BLaER1 (cell line): ENCODE measurements around the gene MPDZ.

ENCODE experiments used
- H3K27ac ChIP-seq: shearing (Covaris generic); formaldehyde crosslinking; 2 replicates; pipeline ENCODE4 v1.8.1; 2022
- H3K27me3 ChIP-seq: shearing (Covaris generic); formaldehyde crosslinking; 2 replicates; pipeline ENCODE4 v1.8.1; 2022
- H3K36me3 ChIP-seq: shearing (Covaris generic); formaldehyde crosslinking; 2 replicates; pipeline ENCODE4 v1.8.1; 2022
- H3K4me1 ChIP-seq: shearing (Covaris generic); formaldehyde crosslinking; 2 replicates; pipeline ENCODE4 v1.8.1; 2022
- H3K4me2 ChIP-seq: shearing (Covaris generic); formaldehyde crosslinking; 2 replicates; pipeline ENCODE4 v1.8.1; 2022
- H3K4me3 ChIP-seq: shearing (Covaris generic); formaldehyde crosslinking; 2 replicates; pipeline ENCODE4 v1.8.1; 2022
- H3K9ac ChIP-seq: shearing (Covaris generic); formaldehyde crosslinking; 2 replicates; pipeline ENCODE4 v1.8.1; 2022
- H3K9me3 ChIP-seq: shearing (Covaris generic); formaldehyde crosslinking; 2 replicates; pipeline ENCODE4 v1.8.1; 2022
- H4K20me1 ChIP-seq: shearing (Covaris generic); formaldehyde crosslinking; 2 replicates; pipeline ENCODE4 v1.8.1; 2022
- Cebpa-rat ChIP-seq: shearing (Covaris generic); IDR thresholded peaks from 2 replicates; pipeline ENCODE4 v1.8.1; 2022

Gene MPDZ

DNA sequence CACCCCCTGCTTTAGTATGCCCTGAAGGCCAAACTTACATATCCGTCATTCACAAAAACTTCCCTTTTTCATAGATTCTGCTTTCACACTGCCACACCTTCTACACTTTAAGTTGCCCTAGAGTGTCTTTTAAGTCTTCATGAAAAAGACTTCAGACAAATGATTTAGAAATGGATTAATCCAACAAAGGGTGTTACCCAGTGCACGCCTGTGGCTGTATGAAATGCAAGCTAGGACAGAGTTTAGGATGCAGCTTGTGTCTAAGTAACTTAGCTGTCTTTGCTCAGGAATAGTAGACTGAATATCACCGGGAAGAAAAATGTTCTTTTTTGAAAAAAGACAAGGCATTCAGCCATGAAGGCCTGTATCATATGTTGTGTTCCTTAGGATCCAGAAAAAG lies 210.0 kb downstream of the MPDZ start:
- H3K27ac ChIP-seq, result no peak overlapping the region
- TF ChIP-seq Cebpa-rat, result no peak
- H3K4me2 ChIP-seq, result no peak overlapping the region
- no peaks in the 10 kb centered on the region for H3K27me3 ChIP-seq
- H4K20me1 ChIP-seq, result no peaks in the 10 kb centered on the region
- no peaks in the 10 kb centered on the region for H3K4me1 ChIP-seq
- H3K36me3 ChIP-seq, result no peaks in the 10 kb centered on the region
- H3K4me3 ChIP-seq, result no peak overlapping the region
- no peaks in the 10 kb centered on the region; the same call in 1 of the 2 replicates for H3K9me3 ChIP-seq
- no peak overlapping the region for H3K9ac ChIP-seq

- Histone ChIP-seq H3K9ac (no peak overlapping the region), H3K4me1 (no peaks in the 10 kb centered on the region), H3K9me3 (no peaks in the 10 kb centered on the region), H3K4me3 (no peak overlapping the region), H4K20me1 (no peaks in the 10 kb centered on the region), H3K4me2 (no peak overlapping the region), H3K27me3 (no peaks in the 10 kb centered on the region), H3K27ac (no peak overlapping the region), H3K36me3 (no peaks in the 10 kb centered on the region)
- no peak for TF ChIP-seq Cebpa-rat
Observed at GRCh38 chr9:13064676-13065075, 214.8 kb downstream of the MPDZ start.

DNA sequence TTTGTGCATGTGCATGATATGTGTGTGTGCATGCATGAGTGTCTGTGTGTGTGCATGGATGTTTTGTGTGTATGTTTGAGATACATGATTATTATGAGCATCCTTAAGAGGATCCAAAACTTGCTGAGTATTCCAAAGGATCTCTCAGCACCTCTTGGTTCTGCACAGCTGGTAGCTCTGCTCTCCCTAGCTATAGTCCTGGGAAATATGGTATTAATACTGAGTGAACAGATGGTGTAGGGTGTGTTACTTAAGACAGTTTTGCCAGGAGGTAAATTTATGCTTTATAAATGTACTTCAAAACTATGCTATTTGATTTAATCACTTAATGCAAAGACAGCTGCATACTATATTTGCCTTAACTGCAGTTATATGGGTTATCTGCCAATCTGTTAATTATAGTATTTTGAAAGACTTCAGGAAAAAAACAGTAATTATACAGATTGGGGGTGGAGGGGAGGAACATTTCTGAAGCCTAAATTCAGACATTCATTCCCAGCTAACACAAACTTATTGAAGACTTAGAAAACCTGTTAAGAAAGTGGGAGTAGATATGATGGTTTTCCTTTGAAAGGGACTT lies 215.5 kb downstream of the MPDZ start:
- H3K9ac ChIP-seq, result no peak overlapping the region
- no peak overlapping the region for H3K4me3 ChIP-seq
- H4K20me1 ChIP-seq, result no peaks in the 10 kb centered on the region
- no peaks in the 10 kb centered on the region for H3K27me3 ChIP-seq
- H3K4me2 ChIP-seq, result no peak overlapping the region
- no peak for TF ChIP-seq Cebpa-rat
- no peaks in the 10 kb centered on the region for H3K9me3 ChIP-seq
- H3K27ac ChIP-seq, result no peak overlapping the region
- H3K36me3 ChIP-seq, result no peaks in the 10 kb centered on the region
- no peaks in the 10 kb centered on the region for H3K4me1 ChIP-seq

DNA sequence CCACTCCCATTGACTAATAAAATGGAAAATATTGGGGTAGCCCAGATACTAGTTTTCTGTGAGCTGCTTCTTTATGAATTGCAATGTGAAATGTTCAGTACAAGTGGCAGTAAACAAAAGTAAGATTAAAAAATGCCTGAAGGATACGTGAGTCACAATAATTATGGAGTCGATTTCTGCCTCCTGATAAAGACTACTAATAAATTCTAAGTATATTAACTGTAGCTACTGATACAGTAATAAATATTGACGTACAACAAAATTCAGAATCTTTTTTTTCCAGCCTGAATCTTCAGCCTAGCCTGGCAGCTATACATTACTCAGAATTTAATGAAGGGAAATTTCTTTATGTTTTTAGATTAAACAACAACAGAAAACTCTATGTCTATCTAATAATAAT lies 218.1 kb downstream of the MPDZ start:
- H3K4me1 ChIP-seq, result no peaks in the 10 kb centered on the region

More for the DNA sequence above, 218.1 kb downstream of the MPDZ start:
- no peak for TF ChIP-seq Cebpa-rat
- no peak overlapping the region for H3K27ac ChIP-seq
- H3K36me3 ChIP-seq, result no peaks in the 10 kb centered on the region
- no peaks in the 10 kb centered on the region for H4K20me1 ChIP-seq
- no peaks in the 10 kb centered on the region for H3K27me3 ChIP-seq
- H3K9me3 ChIP-seq, result no peaks in the 10 kb centered on the region
- no peak overlapping the region for H3K4me3 ChIP-seq
- no peak overlapping the region for H3K4me2 ChIP-seq
- no peak overlapping the region for H3K9ac ChIP-seq
